ENCODE data around the gene ARGLU1. TPM values are rescaled to one million over a fixed set of nuclear protein-coding genes. Genes with fewer than 3 reads are reported as not detected.
"Not testable (repeated sequence)": the region's sequence is repeated elsewhere in the genome, so short reads cannot be mapped to it uniquely, and the experiment has no call there.

ARGLU1 gene
- total RNA-seq, 1 experiment from 2014 or later, result 31.8 TPM

- no peaks in the 10 kb centered on the region for H4K20me1 ChIP-seq (ENCODE audit: low read length)
- H2AFZ ChIP-seq (ENCODE audit: low read length), result no peak overlapping the region
- POLR2A ChIA-PET (ENCODE audit: unreplicated experiment), result no interaction called here
- H3K4me2 ChIP-seq (ENCODE audit: low read length), result no peak overlapping the region
- intact Hi-C loops (cut with micrococcal nuclease), result no loop called here
- no peak for DNase-seq
- no peaks in the 10 kb centered on the region for H3K9me2 ChIP-seq (replicated peaks; ENCODE audit: low read length)
- H3K27me3 ChIP-seq (ENCODE audit: low read length), result no peaks in the 10 kb centered on the region
- CTCF ChIA-PET, result no interaction called here
- no peaks in the 10 kb centered on the region for H3K9me3 ChIP-seq (ENCODE audit: low read length)
- no peak for ATAC-seq
- no peak for TF ChIP-seq CTCF (conservative IDR thresholded peaks at IDR 0.05; ENCODE audit: low read depth, low read length)
- H3F3A ChIP-seq (ENCODE audit: low read length, unreplicated experiment), result no peaks in the 10 kb centered on the region
- BruUV-seq (replicated peaks), result no TSS peak
- no peaks in the 10 kb centered on the region for H3K36me3 ChIP-seq (ENCODE audit: low read depth, low read length)
- no peak overlapping the region for H3K27ac ChIP-seq (ENCODE audit: low read length)
- H3K79me2 ChIP-seq (ENCODE audit: low read length), result no peaks in the 10 kb centered on the region
- H3K4me1 ChIP-seq (ENCODE audit: insufficient read depth, low read length), result no peaks in the 10 kb centered on the region
- no peak overlapping the region for H3K4me3 ChIP-seq (ENCODE audit: low read length)
- H3K9ac ChIP-seq (ENCODE audit: low read length), result no peak overlapping the region
Observed at GRCh38 chr13:106602178-106602577, 34.2 kb upstream of the ARGLU1 start.

- no peak for TF ChIP-seq CTCF (conservative IDR thresholded peaks at IDR 0.05; ENCODE audit: low read depth, low read length)
- TF ChIP-seq EZH2 (IDR thresholded peaks at IDR 0.05; ENCODE audit: low read length, unreplicated experiment), result no peak
- no peak for TF ChIP-seq EZH2phosphoT487 (IDR thresholded peaks at IDR 0.05; ENCODE audit: borderline replicate concordance, low read length)
- H3K4me3 ChIP-seq (ENCODE audit: low read length), result no peak overlapping the region
- H3K27ac ChIP-seq (ENCODE audit: low read length), result no peak overlapping the region
- H4K20me1 ChIP-seq (ENCODE audit: low read length), result no peaks in the 10 kb centered on the region
- no peaks in the 10 kb centered on the region for H3K36me3 ChIP-seq (ENCODE audit: low read depth, low read length)
- no peaks in the 10 kb centered on the region for H3F3A ChIP-seq (ENCODE audit: low read length, unreplicated experiment)
- H3K9ac ChIP-seq (ENCODE audit: low read length), result no peak overlapping the region
- H3K4me1 ChIP-seq (ENCODE audit: insufficient read depth, low read length), result no peaks in the 10 kb centered on the region
- intact Hi-C loops (cut with micrococcal nuclease), result no loop called here
- POLR2A ChIA-PET (ENCODE audit: unreplicated experiment), result no interaction called here
- BruUV-seq (replicated peaks), result no TSS peak
- no peaks in the 10 kb centered on the region for H3K27me3 ChIP-seq (ENCODE audit: low read length)
- no peaks in the 10 kb centered on the region for H3K79me2 ChIP-seq (ENCODE audit: low read length)
- H3K4me2 ChIP-seq (ENCODE audit: low read length), result no peak overlapping the region
- no peak for DNase-seq
- CTCF ChIA-PET, result no interaction called here
- H3K9me2 ChIP-seq (replicated peaks; ENCODE audit: low read length), result no peaks in the 10 kb centered on the region
- H3K9me3 ChIP-seq (ENCODE audit: low read length), result no peaks in the 10 kb centered on the region
- no peak for ATAC-seq
- no peak overlapping the region for H2AFZ ChIP-seq (ENCODE audit: low read length)
Observed at GRCh38 chr13:106601489-106601888, 33.6 kb upstream of the ARGLU1 start.

- H3K9ac ChIP-seq (ENCODE audit: low read length); H3K9me2 ChIP-seq (replicated peaks; ENCODE audit: low read length); H3K4me1 ChIP-seq (ENCODE audit: insufficient read depth, low read length); H3K36me3 ChIP-seq (ENCODE audit: low read depth, low read length); H3K4me2 ChIP-seq (ENCODE audit: low read length); H3K79me2 ChIP-seq (ENCODE audit: low read length); H3K27me3 ChIP-seq (ENCODE audit: low read length); H2AFZ ChIP-seq (ENCODE audit: low read length); H3K27ac ChIP-seq (ENCODE audit: low read length); CTCF ChIA-PET; BruUV-seq (replicated peaks); ATAC-seq; intact Hi-C loops (cut with micrococcal nuclease); H3K4me3 ChIP-seq (ENCODE audit: low read length); H3K9me3 ChIP-seq (ENCODE audit: low read length); POLR2A ChIA-PET (ENCODE audit: unreplicated experiment); DNase-seq; H4K20me1 ChIP-seq (ENCODE audit: low read length); H3F3A ChIP-seq (ENCODE audit: low read length, unreplicated experiment): not testable (repeated sequence)
Observed at GRCh38 chr13:106600798-106601135, 32.8 kb upstream of the ARGLU1 start.

Measured in PC-3 (cell line).